ENCODE data around the gene MED13. TPM values are rescaled to one million over a fixed set of nuclear protein-coding genes. Genes with fewer than 3 reads are reported as not detected.
"Not testable (repeated sequence)": the region's sequence is repeated elsewhere in the genome, so short reads cannot be mapped to it uniquely, and the experiment has no call there.

The MED13 gene
- total RNA-seq, 2 experiments from 2014 or later = 36.2 to 36.4 TPM

DNA sequence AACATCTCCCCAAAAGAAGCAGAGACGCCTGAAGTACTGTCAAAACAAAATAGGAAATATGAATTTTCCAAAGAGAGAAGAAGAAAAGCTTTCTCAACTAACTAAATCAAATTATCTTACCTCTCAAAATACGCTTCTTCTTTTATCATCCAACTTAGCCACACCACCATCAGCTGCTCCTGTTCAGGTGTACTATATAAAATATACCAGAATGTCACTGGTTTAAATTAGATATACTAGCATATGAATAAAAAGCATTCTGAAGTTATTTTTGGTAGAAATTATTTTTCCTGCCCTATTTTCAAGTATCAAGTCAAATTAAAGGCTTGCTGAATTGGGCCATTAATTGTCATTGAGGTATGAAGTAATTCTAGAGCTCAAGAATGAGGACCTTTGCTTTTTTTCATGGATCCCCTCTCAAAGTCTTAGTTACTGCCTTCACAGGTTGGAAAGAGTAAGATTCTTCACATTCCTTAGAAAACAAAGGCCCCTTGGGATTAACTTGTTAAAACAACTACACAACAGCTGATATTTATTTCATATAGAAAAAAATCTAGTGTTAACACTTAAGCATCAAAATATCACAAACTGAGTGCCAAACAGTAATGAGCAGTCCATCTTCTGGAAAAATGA, 167.4 kb downstream of the MED13 start:
- Mint-ChIP-seq H3K4me3 (no peak overlapping the region), H3K9me3 (no peaks in the 10 kb centered on the region), H3K36me3 (ENCODE audit: low read depth) (peaks cover 26% of the 10 kb centered on the region), H3K27ac (no peak overlapping the region), H3K4me1 (ENCODE audit: low read depth) (no peaks in the 10 kb centered on the region), H3K27me3 (no peaks in the 10 kb centered on the region)
- no peak for TF ChIP-seq CTCF (IDR thresholded peaks at IDR 0.05)
- intact Hi-C loops (cut with micrococcal nuclease) = no loop called here
- no peak for DNase-seq
- ATAC-seq = no peak
- POLR2A ChIA-PET = no interaction called here
- CTCF ChIA-PET = no interaction called here

- H3K9me3 Mint-ChIP-seq = no peaks in the 10 kb centered on the region
- no peaks in the 10 kb centered on the region for H3K27me3 Mint-ChIP-seq
- TF ChIP-seq CTCF (IDR thresholded peaks at IDR 0.05) = no peak
- ATAC-seq (no peak), DNase-seq (no peak)
- ChIA-PET POLR2A (no interaction called here), CTCF (interaction anchor here (1.3 kb wide), 1 partner anchor 59 kb away, joined by 3 read pairs; no protein-coding TSS in a partner anchor)
- H3K36me3 Mint-ChIP-seq (ENCODE audit: low read depth) = peaks cover 18% of the 10 kb centered on the region
- H3K4me1 Mint-ChIP-seq (ENCODE audit: low read depth) = no peaks in the 10 kb centered on the region
- no peak overlapping the region for H3K4me3 Mint-ChIP-seq
- no peak overlapping the region for H3K27ac Mint-ChIP-seq
- intact Hi-C loops (cut with micrococcal nuclease) = no loop called here
Measured at GRCh38 chr17:61895391-61895790, 169.7 kb downstream of the MED13 start.

DNA sequence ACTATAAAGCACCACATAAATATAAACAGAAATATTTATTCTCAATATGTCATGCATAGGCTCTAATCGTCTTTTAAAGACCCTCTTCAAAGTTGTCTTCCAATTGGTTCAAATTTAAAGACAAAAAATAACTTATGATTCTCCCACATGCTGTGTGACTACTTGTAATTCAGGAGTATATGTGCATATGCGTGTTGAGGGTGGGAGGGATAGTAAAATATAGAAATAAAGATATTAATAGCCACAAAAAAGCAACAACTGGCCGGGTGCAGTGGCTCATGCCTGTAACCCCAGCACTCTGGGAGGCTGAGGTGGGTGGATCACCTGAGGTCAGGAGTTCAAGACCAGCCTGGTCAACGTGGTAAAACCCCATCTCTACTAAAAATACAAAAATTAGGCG, 170.8 kb downstream of the MED13 start:
- H3K9me3 Mint-ChIP-seq; H3K27me3 Mint-ChIP-seq; H3K4me1 Mint-ChIP-seq (ENCODE audit: low read depth); H3K4me3 Mint-ChIP-seq; CTCF ChIA-PET; H3K27ac Mint-ChIP-seq; DNase-seq; intact Hi-C loops (cut with micrococcal nuclease); POLR2A ChIA-PET; ATAC-seq: not testable (repeated sequence)
- H3K36me3 Mint-ChIP-seq (ENCODE audit: low read depth) = peaks cover 16% of the 10 kb centered on the region

Other genes with a start within 250 kb of the MED13 start
- gene BRIP1, start 201.8 kb downstream of the MED13 start, total RNA-seq = 10 to 100 TPM; 13.2 to 14.5 TPM
- gene INTS2, start 137.3 kb downstream of the MED13 start, total RNA-seq = 10 to 100 TPM; 30.7 to 33.5 TPM